Endometrium (tissue), 2 donors: ENCODE results near the gene VWA1.
"Not testable (repeated sequence)": the region's sequence is repeated elsewhere in the genome, so short reads cannot be mapped to it uniquely, and the experiment has no call there.

Experiments
- FAIRE-seq: peaks from 2 replicates; lab custom pipeline; 2012; peaks lifted over from hg19 to GRCh38; lab: Jason Lieb, UNC
- donor health status: control.
- donor health status: control.

Gene VWA1

DNA sequence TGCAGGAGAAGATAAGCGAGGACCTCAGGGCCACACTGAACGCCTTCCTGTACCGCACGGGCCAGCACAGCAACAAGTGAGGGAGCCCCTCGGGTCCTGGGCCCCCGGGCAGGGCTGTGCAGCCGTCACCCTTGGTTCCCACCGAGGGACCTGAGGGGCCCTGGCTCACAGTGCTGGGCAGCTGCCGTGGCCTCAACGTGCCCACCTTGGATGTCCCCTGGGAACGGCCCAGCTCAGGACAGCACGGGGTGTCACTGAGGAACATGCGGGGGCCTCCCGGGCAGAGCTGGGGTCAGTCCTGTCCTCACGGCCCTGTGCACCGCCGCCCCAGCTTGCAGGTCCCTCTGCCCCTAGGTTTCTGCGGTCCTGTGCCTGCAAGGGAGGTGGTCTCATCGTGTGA, 23.7 kb downstream of the VWA1 start:
- not testable (repeated sequence) for FAIRE-seq

DNA sequence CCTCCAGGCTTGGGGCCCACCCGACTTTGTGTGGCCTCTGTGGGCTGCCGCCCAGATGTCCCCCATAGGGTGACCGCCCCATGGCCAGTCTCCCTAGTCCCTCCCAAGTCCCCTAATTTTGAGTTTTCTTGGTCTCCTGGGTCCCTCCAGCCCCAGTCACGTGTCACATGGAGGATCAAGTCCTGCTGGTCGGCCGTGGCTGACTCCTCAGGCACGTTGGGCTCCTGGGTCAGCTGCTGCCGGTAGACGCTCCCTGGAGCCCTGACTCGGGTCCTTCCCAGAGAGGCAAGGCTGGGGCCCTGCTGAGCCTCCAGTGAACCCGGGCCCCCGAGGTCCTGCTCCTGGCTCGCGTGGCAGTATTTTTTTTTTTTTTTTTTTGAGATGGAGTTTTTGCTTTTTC, 24.2 kb downstream of the VWA1 start:
- not testable (repeated sequence) for FAIRE-seq

DNA sequence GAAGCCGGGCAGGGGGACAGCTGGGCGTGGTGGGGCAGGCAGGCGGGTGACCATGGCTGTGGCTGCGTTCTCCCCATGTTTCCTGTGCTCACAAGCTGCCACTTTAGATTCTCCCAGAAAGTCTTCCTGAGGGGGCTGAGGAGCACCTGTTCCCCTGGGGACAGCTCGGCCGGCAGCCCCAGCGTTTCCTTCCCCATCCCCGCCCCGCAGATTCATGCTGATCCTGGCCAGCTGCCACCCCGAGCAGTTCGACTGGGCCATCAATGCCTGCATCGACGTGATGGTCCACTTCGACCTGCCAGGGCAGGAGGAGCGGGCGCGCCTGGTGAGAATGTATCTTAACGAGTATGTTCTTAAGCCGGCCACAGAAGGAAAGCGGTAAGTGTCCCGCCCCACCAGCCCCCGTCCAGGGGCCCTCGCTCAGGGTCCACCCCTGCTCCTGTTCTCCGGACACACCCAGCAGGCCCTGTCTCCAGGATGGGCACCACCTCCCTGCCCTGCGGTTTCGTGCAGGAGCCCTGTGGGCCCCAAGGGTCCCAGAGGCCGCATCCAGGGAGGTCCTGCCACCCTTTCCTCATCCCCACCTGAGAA, 25.1 kb downstream of the VWA1 start:
- no peak for FAIRE-seq

GRCh38 chr1:1461721-1462317, 26.3 kb downstream of the VWA1 start:
- no peak for FAIRE-seq

GRCh38 chr1:1462318-1462966, 27.0 kb downstream of the VWA1 start:
- FAIRE-seq: no peak

- FAIRE-seq: no peak
These were observed 27.8 kb downstream of the VWA1 start for GRCh38 chr1:1463312-1463711.

GRCh38 chr1:1468196-1468985, 32.9 kb downstream of the VWA1 start:
- not testable (repeated sequence) for FAIRE-seq

- FAIRE-seq: no peak
These were observed 35.3 kb downstream of the VWA1 start for GRCh38 chr1:1470626-1471388.

DNA sequence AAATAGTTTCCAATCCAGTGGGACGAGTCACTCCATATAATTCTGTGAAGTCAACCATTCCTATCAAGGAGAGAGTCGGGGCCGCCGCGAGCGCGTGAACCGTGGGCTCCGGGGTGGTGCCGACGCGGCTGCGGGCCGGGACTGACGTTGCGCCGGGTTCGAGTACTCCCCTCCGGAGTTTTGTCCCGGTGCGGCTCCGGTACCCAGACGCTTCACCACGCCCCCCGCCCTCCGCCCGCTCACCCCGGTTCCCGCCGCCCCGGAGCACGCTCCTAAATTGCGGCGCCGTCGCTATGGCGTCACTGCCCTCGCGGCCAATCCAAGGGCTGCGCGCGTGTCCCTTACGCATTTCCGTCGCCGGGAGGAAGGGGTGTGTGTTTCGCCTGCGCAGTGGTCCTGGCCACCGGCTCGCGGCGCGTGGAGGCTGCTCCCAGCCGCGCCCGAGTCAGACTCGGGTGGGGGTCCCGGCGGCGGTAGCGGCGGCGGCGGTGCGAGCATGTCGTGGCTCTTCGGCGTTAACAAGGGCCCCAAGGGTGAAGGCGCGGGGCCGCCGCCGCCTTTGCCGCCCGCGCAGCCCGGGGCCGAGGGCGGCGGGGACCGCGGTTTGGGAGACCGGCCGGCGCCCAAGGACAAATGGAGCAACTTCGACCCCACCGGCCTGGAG, 36.0 kb downstream of the VWA1 start, which contains the start of gene ATAD3B:
Gene ATAD3B (plus strand): TSS at position 377 of the 664 bp plus-strand sequence. CDS start 120 bp downstream, at position 497.
- FAIRE-seq: no peak

GRCh38 chr1:1472053-1472876, 36.8 kb downstream of the VWA1 start:
- not testable (repeated sequence) for FAIRE-seq

DNA sequence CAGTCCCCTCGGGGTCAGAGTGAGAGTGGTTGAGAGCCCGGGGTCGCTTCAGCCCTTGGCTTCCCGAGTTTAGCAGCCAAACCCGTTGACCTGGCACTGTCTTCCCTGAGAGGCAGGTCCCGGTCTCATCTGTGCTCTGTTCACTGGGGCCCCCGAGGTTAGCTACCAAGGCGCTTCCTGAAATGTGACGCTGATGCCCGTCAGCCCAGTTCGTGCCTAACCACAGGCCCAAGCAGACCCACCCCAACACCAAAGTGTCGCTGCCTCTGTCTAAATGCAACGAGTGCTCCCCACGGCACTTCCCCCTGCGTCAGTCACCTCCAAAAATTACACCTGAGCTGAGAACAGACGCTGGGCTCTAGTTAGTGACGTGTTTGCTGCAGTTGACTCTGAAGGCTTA, 40.5 kb downstream of the VWA1 start:
- not testable (repeated sequence) for FAIRE-seq

GRCh38 chr1:1477206-1477605, 41.7 kb downstream of the VWA1 start:
- no peak for FAIRE-seq

DNA sequence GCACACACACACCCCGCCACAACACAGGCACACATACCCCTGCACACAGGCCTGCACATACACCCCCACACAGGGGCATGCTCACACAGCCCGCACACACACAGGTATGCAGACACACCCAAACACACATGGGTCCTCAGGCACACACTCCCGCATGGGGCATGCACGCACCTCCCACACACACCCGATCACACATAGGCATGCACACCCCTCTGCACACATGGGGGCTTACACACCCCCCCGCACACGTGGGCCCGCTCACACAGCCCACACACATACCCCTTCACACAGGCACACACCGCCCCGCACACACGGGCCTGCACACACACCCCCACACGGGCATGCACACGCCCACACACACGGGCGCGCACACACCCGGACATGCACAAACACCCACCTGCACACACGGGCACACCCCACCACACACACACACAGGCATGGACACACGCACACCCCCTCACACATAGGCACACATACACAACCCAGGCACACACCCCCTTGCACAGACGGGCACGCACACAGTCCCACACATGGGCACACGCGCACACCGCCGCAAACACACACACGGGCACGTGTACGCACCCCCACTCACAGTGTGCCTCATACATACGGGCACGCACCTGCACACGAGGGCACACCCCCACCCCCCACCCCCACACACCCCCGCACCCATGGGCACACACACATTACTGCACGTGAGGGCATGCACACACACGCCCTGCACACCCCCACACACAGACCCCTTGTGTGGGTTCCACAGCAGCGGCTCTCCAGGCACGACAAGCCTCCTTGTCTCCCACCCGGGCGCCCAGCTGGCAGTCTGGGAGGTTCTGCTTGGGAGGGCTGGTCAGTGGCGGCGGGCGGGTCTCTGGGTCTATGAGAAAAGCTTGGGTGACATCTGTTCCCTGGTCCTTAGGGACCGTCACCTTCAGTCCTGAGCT, 44.3 kb downstream of the VWA1 start:
- FAIRE-seq: no peak

GRCh38 chr1:1480488-1480867, 45.0 kb downstream of the VWA1 start:
- not testable (repeated sequence) for FAIRE-seq

DNA sequence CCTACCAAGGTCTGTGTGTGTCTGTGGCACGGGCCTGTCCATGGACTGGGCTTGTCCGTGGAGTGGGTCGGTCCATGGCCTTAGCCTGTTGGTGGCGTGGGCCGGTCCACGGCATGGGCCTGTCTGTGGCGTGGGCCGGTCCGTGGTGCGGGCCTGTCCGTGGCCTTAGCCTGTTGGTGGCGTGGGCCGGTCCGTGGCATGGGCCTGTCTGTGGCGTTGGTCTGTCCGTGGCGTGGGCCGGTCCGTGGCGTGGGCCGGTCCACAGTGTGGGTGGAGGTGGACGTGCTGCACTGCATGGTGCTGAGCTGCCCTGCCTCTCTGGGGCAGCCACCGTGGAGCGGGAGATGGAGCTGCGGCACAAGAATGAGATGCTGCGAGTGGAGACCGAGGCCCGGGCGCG, 46.3 kb downstream of the VWA1 start:
- not testable (repeated sequence) for FAIRE-seq

- FAIRE-seq: no peak
These were observed 47.4 kb downstream of the VWA1 start for GRCh38 chr1:1482856-1483255.

- no peak for FAIRE-seq
These were observed 48.2 kb downstream of the VWA1 start for GRCh38 chr1:1483714-1484113.

GRCh38 chr1:1484976-1485750, 49.7 kb downstream of the VWA1 start:
- FAIRE-seq: not testable (repeated sequence)
